PFSK-1 (cell line): ENCODE results near the gene PRR14.

Experiments
- FOXP2 ChIP-seq: optimal IDR thresholded peaks from 2 replicates; pipeline ENCODE3; 2011; ENCODE audit warnings: borderline replicate concordance, control low read depth, inconsistent platforms; ENCODE audit not compliant: insufficient read depth; ENCODE audit errors: extremely low read length, extremely low read depth
- POLR2AphosphoS5 ChIP-seq: IDR thresholded peaks from 2 replicates; pipeline ENCODE4 v1.6.1; 2012; ENCODE audit warnings: low read depth, mild to moderate bottlenecking, control low read depth, low read length, moderate library complexity
- REST ChIP-seq, 2 experiments: IDR thresholded peaks; 2 replicates each; pipeline versions ENCODE4 v1.6.1 to v1.8.0; 2011 to 2012; ENCODE audit warnings: low read depth in 2 of 2, low read length in 2 of 2, control low read depth in 1 of 2, inconsistent platforms in 1 of 2, mild to moderate bottlenecking in 1 of 2, moderate library complexity in 1 of 2; ENCODE audit not compliant: insufficient read depth in 1 of 2
- SIN3A ChIP-seq: IDR thresholded peaks from 2 replicates; pipeline ENCODE4 v1.6.1; 2012; ENCODE audit warnings: mild to moderate bottlenecking, low read length, moderate library complexity, borderline replicate concordance; ENCODE audit not compliant: insufficient read depth
- TAF1 ChIP-seq: IDR thresholded peaks from 2 replicates; pipeline ENCODE4 v1.6.1; 2012; ENCODE audit warnings: low read length, control low read depth, borderline replicate concordance; ENCODE audit not compliant: insufficient read depth

The PRR14 gene

GRCh38 chr16:30606004-30606403 lies 44.8 kb upstream of the PRR14 start:
- TF ChIP-seq FOXP2, result no peak
- TF ChIP-seq POLR2AphosphoS5, result no peak
- TF ChIP-seq REST (IDR thresholded peaks at IDR 0.05; ENCODE audit: insufficient read depth in 1 of 2, low read depth in 2 of 2, low read length in 2 of 2), result no peak
- TF ChIP-seq SIN3A, result no peak
- TF ChIP-seq TAF1, result no peak

GRCh38 chr16:30609002-30609925 lies 41.5 kb upstream of the PRR14 start:
- TF ChIP-seq FOXP2 (no peak), TAF1 (no peak), REST (IDR thresholded peaks at IDR 0.05; ENCODE audit: insufficient read depth in 1 of 2, low read depth in 2 of 2, low read length in 2 of 2) (no peak), POLR2AphosphoS5 (no peak), SIN3A (no peak)

- no peak; a peak in 1 of 4 replicates for TF ChIP-seq REST (IDR thresholded peaks at IDR 0.05; ENCODE audit: insufficient read depth in 1 of 2, low read depth in 2 of 2, low read length in 2 of 2)
- TF ChIP-seq FOXP2, result no peak
- peak; percentile 58; the same call in 1 of the 2 replicates for TF ChIP-seq POLR2AphosphoS5
- no peak for TF ChIP-seq SIN3A
- peak; percentile 93 for TF ChIP-seq TAF1
Measured at GRCh38 chr16:30609926-30610839, 40.6 kb upstream of the PRR14 start, which contains the start of gene ZNF689. TSS of gene ZNF689 (minus strand) at chr16:30610389. CDS start at chr16:30610041, 348 bp downstream.

- no peak for TF ChIP-seq REST (IDR thresholded peaks at IDR 0.05; ENCODE audit: insufficient read depth in 1 of 2, low read depth in 2 of 2, low read length in 2 of 2)
- TF ChIP-seq SIN3A, result no peak
- no peak for TF ChIP-seq POLR2AphosphoS5
- no peak for TF ChIP-seq TAF1
- no peak for TF ChIP-seq FOXP2
Measured at GRCh38 chr16:30615358-30616091, 35.2 kb upstream of the PRR14 start.
